Measurements from ENCODE around the gene RAB11FIP4. TPM values are rescaled to one million over a fixed set of nuclear protein-coding genes. Genes with fewer than 3 reads are reported as not detected.

The RAB11FIP4 gene
- total and polyA plus RNA-seq, 2 of the 8 experiments (the other 6 are each of a cell fraction or from before 2014, with no cell fraction given), result 21.7 to 53.2 TPM

DNA sequence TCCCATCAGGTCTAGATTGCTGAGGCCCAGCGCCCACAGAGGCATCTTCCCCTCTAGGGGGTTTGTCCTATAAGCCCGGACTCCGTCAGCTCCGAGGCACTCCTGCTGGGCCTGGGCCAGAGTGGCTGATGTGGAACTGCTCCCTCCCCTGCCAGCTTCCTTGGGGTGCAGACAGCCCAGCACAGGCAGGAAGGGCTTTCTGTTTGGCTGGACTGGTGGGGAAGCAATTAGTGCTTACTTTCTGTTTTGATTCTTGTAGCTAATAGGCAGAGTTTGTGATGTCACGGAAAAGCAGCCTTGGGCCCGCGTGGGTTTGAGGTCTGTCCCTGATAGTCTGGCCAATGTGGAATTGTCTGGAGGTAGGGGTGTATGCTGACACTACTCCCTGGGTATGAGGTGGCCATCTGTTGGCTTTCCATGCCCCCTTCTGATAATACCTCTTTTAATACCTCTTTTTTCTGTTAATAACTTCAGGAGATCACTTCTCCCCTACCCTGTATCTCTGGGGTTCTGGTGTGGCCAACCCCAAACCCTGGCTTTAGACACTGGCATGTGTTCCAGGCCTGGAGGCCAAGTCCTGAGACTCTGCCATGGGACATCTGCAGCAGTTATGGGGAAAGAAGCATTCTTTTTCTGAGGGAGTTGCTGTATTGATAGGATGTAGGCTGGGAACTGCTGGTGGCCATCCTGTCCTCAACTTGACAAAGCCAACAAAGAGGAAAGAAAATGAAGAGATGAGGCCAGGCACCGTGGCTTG lies 190.9 kb downstream of the RAB11FIP4 start (continued):
- TF ChIP-seq SIX5 (IDR thresholded peaks at IDR 0.05; ENCODE audit: low read depth, low read length), result no peak
- TF ChIP-seq, protein P1, sequence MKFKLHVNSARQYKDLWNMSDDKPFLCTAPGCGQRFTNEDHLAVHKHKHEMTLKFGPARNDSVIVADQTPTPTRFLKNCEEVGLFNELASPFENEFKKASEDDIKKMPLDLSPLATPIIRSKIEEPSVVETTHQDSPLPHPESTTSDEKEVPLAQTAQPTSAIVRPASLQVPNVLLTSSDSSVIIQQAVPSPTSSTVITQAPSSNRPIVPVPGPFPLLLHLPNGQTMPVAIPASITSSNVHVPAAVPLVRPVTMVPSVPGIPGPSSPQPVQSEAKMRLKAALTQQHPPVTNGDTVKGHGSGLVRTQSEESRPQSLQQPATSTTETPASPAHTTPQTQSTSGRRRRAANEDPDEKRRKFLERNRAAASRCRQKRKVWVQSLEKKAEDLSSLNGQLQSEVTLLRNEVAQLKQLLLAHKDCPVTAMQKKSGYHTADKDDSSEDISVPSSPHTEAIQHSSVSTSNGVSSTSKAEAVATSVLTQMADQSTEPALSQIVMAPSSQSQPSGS (IDR thresholded peaks at IDR 0.05; ENCODE audit: low read length), result no peak
- no peak for TF ChIP-seq TEAD4 (IDR thresholded peaks at IDR 0.05; ENCODE audit: low read depth, low read length)
- no peak for TF ChIP-seq RXRA (IDR thresholded peaks at IDR 0.05; ENCODE audit: insufficient read depth, low read depth, low read length)
- TF ChIP-seq MAFK (IDR thresholded peaks at IDR 0.05; ENCODE audit: low read depth, low read length), result no peak
- no peak for TF ChIP-seq SIN3A (conservative IDR thresholded peaks at IDR 0.05 in 1 of 2, IDR thresholded peaks at IDR 0.05 in 1 of 2; ENCODE audit: low read depth in 1 of 2, low read length in 2 of 2)
